Liver (tissue), 9 donors: ENCODE results near the gene PHGDH. TPM values are rescaled to one million over a fixed set of nuclear protein-coding genes. Genes with fewer than 3 reads are reported as not detected.

Experiments used
- DNase-seq: peaks from one replicate; pipeline ENCODE4 v3.0.0-alpha.2; 2017; ENCODE audit warnings: low spot score
- H3K27ac ChIP-seq, 2 donors: one replicate each; pipeline ENCODE4 v1.7.0; 2013; ENCODE audit warnings: inconsistent platforms in 2 of 2, low read length in 2 of 2, control low read depth in 1 of 2, low read depth in 1 of 2, mild to moderate bottlenecking in 1 of 2
- H3K27me3 ChIP-seq, 4 donors: one replicate each; pipeline versions ENCODE4 v1.6.1 to v1.7.0; 2013; ENCODE audit warnings: low read length in 3 of 4, inconsistent platforms in 1 of 4, mild to moderate bottlenecking in 1 of 4, moderate library complexity in 1 of 4; ENCODE audit not compliant: control insufficient read depth in 4 of 4, insufficient read depth in 4 of 4
- H3K36me3 ChIP-seq, 4 donors: one replicate each; pipeline versions ENCODE4 v1.6.1 to v1.7.0; 2013; ENCODE audit warnings: low read length in 3 of 4, mild to moderate bottlenecking in 3 of 4, low read depth in 1 of 4, moderate library complexity in 1 of 4; ENCODE audit not compliant: control insufficient read depth in 4 of 4, insufficient read depth in 3 of 4
- H3K4me1 ChIP-seq, 4 donors: one replicate each; pipeline versions ENCODE4 v1.6.1 to v1.7.0; 2013; ENCODE audit warnings: low read length in 3 of 4, mild to moderate bottlenecking in 3 of 4, moderate library complexity in 1 of 4; ENCODE audit not compliant: control insufficient read depth in 4 of 4, insufficient read depth in 4 of 4
- H3K4me3 ChIP-seq, 3 donors: one replicate each; pipeline versions ENCODE4 v1.6.1 to v1.7.0; 2013; ENCODE audit warnings: low read length in 3 of 3, control low read depth in 1 of 3, low read depth in 1 of 3, mild to moderate bottlenecking in 1 of 3
- H3K9ac ChIP-seq, 2 donors: one replicate each; pipeline ENCODE4 v1.7.0; 2013; ENCODE audit warnings: low read length in 2 of 2, mild to moderate bottlenecking in 2 of 2, moderate library complexity in 2 of 2, control low read depth in 1 of 2, low read depth in 1 of 2
- H3K9me3 ChIP-seq, 4 donors: one replicate each; pipeline versions ENCODE4 v1.6.1 to v1.7.0; 2013; ENCODE audit warnings: low read length in 3 of 4; ENCODE audit not compliant: control insufficient read depth in 4 of 4
- EGR1 ChIP-seq, 2 donors: IDR thresholded peaks; 2 replicates each; pipeline ENCODE4 v1.6.1; 2016 to 2018; ENCODE audit warnings: antibody characterized with exemption in 2 of 2, low read depth in 2 of 2
- FOXA1 ChIP-seq: IDR thresholded peaks from 2 replicates; pipeline ENCODE4 v1.6.1; 2016; ENCODE audit warnings: antibody characterized with exemption
- FOXA2 ChIP-seq: IDR thresholded peaks from 2 replicates; pipeline ENCODE4 v1.6.1; 2016; ENCODE audit warnings: antibody characterized with exemption
- GABPA ChIP-seq, 2 donors: IDR thresholded peaks in 1 of 2; conservative IDR thresholded peaks in 1 of 2; 2 replicates each; pipeline ENCODE4 v1.6.1; 2016; ENCODE audit warnings: antibody characterized with exemption in 2 of 2, mild to moderate bottlenecking in 1 of 2, moderate library complexity in 1 of 2
- HNF4A ChIP-seq, 2 donors: conservative IDR thresholded peaks; 2 replicates each; pipeline ENCODE4 v1.6.1; 2016; ENCODE audit warnings: antibody characterized with exemption in 2 of 2, mild to moderate bottlenecking in 2 of 2
- HNF4G ChIP-seq: IDR thresholded peaks from 2 replicates; pipeline ENCODE4 v1.6.1; 2016; ENCODE audit warnings: antibody characterized with exemption
- JUND ChIP-seq, 2 donors: IDR thresholded peaks; 2 replicates each; pipeline ENCODE4 v1.6.1; 2016; ENCODE audit warnings: antibody characterized with exemption in 2 of 2
- NR2F2 ChIP-seq: IDR thresholded peaks from 2 replicates; pipeline ENCODE4 v1.6.1; 2016; ENCODE audit warnings: antibody characterized with exemption
- RAD21 ChIP-seq, 2 donors: IDR thresholded peaks; 2 replicates each; pipeline ENCODE4 v1.6.1; 2016; ENCODE audit warnings: antibody characterized with exemption in 2 of 2, mild to moderate bottlenecking in 2 of 2
- RXRA ChIP-seq, 2 donors: IDR thresholded peaks; 2 replicates each; pipeline ENCODE4 v1.6.1; 2017 to 2018; ENCODE audit warnings: antibody characterized with exemption in 2 of 2, mild to moderate bottlenecking in 1 of 2
- SP1 ChIP-seq: IDR thresholded peaks from 2 replicates; pipeline ENCODE4 v1.6.1; 2018; ENCODE audit warnings: antibody characterized with exemption, mild to moderate bottlenecking
- TAF1 ChIP-seq: conservative IDR thresholded peaks from 2 replicates; pipeline ENCODE4 v1.6.1; 2016; ENCODE audit warnings: antibody characterized with exemption, mild to moderate bottlenecking
- YY1 ChIP-seq: IDR thresholded peaks from 2 replicates; pipeline ENCODE4 v1.6.1; 2016; ENCODE audit warnings: antibody characterized with exemption, mild to moderate bottlenecking
- WGBS: extraction: QIAGEN DNeasy Blood & Tissue Kit; methylation state at CpG from one replicate; pipeline ENCODE4 v1.1.7; 2013; 5-methylcytosine and 5-hydroxymethylcytosine counted together
- polyA plus RNA-seq, 2 donors: library from polyadenylated mRNA; stranded (reverse) in 1 of 2; unstranded in 1 of 2; fragments of 200-250 nt in 1 of 2; fragments of >200 nt in 1 of 2; fragmentation: Nextera tagmentation in 1 of 2; extraction: Ambion mirVana in 1 of 2; gene quantifications; one replicate each; pipeline versions ENCODE4 v1.2.1 to v1.2.3, GENCODE V29; 2013 to 2015
- total RNA-seq, 2 donors: library from RNA; depleted of rRNA; stranded (reverse); fragments of >200 nt; gene quantifications; one replicate each; pipeline ENCODE4 v1.2.3, GENCODE V29; 2014
- TF ChIP-seq, protein P1 (sequence below): IDR thresholded peaks from 2 replicates; pipeline ENCODE4 v1.6.1; 2016; ENCODE audit warnings: antibody characterized with exemption
- TF ChIP-seq, protein P2 (sequence below): IDR thresholded peaks from 2 replicates; pipeline ENCODE4 v1.6.1; 2016; ENCODE audit warnings: antibody characterized with exemption, mild to moderate bottlenecking
- TF ChIP-seq, protein P3 (sequence below): fragments of 150-350 bp; IDR thresholded peaks from 2 replicates; pipeline ENCODE4 v1.5.1; 2017; ENCODE audit warnings: improper control_type of control experiment, low read depth, low read length; ENCODE audit not compliant: missing input control
- TF ChIP-seq, protein P4 (sequence below): IDR thresholded peaks from 2 replicates; pipeline ENCODE4 v1.6.1; 2016; ENCODE audit warnings: antibody characterized with exemption
- TF ChIP-seq, protein P5 (sequence below): IDR thresholded peaks from 2 replicates; pipeline ENCODE4 v1.6.1; 2016; ENCODE audit warnings: antibody characterized with exemption
- donor health status: healthy.
- donor health status: healthy.
- donor health status: healthy.
- donor health status: healthy.
- donor health status: healthy.

Gene PHGDH
- total and polyA plus RNA-seq, 4 donors: 48.0 to 178 (median 80.5) TPM

DNA sequence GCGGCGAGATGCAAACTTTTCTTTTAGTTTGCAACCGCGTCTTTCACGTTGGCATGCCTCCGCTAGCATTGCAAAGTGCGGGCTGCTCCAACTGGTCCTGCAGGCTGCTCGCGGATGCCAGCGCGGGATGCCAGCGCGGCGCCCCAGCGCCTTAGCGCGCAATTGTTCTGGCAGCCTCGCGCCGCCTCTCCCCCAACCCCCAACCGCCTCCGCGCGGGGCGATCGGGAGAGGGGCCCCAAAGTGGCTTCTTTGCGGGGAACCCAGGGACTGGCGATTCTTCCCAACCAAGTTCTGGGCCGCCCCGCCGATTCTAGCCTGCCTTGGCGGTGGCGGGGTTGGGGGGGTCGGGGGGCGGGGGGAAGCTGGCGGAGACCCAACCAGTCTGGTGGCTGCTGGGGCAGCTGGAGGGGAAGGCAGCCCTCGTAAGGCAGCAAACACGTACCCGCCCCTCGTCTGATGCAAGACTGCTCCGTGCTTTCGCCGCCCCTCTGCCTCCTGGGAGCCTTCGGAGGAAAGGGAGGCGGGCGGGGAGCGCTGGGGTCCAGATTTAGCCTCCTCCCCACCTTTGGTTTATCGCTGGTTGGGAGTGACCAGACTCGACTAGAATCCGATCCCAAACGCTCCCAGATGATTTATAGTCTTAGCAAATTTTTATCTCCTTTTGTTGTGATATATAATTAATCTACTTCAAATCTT, 756 bp downstream of the PHGDH start:
- H3K4me1 ChIP-seq: peaks cover 4 to 43% (median 30%) of the 10 kb centered on the region in 4 donors

DNA sequence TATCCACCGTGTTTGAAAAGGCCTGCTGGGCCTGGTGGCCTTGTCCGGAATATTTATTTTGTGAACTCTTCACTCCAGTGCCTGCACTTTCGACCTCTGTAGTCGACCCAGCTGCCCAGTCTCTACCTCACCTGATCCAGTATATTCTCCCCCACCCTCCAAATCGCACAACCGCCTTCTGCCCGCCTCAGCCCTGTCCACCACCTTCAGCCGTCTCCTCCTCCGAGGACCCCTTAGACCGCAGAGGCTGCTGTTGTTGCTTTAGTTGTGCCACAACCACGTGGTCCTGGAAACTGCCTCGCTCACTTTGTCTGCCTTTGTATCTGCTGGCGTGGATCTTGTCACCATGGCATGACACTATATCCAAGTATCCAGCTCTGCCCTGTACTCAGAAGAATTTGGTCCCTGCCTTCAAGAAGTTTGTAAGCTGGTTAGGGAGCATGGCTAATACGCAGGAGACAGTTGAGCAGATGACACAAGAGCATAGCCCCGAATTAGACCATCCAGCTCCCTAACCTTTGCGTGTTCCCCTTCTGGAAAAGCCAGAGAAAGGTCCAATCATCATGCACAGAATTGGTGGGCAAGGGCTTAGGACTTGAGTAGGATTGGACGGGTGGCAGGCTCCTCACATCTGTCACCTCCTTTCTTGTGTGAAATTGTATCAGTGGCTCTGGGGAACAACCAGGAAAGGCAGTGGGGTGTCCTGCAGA, 1.5 kb downstream of the PHGDH start:
- no peaks in the 10 kb centered on the region for H3K36me3 ChIP-seq
- DNase-seq: no peak
- H3K27ac ChIP-seq: peak overlapping the region; percentile 9 to 37
- peak overlapping the region; percentile 30 to 93 (median 65) for H3K4me3 ChIP-seq
- 26% methylated on average over 17 of the region's 17 CpGs for WGBS
- no peaks in the 10 kb centered on the region for H3K27me3 ChIP-seq
- no peaks in the 10 kb centered on the region for H3K9me3 ChIP-seq
- TF ChIP-seq, protein P1, sequence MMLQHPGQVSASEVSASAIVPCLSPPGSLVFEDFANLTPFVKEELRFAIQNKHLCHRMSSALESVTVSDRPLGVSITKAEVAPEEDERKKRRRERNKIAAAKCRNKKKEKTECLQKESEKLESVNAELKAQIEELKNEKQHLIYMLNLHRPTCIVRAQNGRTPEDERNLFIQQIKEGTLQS: no peak
- TF ChIP-seq FOXA1: no peak
- TF ChIP-seq, protein P2, sequence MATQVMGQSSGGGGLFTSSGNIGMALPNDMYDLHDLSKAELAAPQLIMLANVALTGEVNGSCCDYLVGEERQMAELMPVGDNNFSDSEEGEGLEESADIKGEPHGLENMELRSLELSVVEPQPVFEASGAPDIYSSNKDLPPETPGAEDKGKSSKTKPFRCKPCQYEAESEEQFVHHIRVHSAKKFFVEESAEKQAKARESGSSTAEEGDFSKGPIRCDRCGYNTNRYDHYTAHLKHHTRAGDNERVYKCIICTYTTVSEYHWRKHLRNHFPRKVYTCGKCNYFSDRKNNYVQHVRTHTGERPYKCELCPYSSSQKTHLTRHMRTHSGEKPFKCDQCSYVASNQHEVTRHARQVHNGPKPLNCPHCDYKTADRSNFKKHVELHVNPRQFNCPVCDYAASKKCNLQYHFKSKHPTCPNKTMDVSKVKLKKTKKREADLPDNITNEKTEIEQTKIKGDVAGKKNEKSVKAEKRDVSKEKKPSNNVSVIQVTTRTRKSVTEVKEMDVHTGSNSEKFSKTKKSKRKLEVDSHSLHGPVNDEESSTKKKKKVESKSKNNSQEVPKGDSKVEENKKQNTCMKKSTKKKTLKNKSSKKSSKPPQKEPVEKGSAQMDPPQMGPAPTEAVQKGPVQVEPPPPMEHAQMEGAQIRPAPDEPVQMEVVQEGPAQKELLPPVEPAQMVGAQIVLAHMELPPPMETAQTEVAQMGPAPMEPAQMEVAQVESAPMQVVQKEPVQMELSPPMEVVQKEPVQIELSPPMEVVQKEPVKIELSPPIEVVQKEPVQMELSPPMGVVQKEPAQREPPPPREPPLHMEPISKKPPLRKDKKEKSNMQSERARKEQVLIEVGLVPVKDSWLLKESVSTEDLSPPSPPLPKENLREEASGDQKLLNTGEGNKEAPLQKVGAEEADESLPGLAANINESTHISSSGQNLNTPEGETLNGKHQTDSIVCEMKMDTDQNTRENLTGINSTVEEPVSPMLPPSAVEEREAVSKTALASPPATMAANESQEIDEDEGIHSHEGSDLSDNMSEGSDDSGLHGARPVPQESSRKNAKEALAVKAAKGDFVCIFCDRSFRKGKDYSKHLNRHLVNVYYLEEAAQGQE: no peak
- no peak for TF ChIP-seq RAD21 (IDR thresholded peaks at IDR 0.05)
- no peak for TF ChIP-seq JUND (IDR thresholded peaks at IDR 0.05)
- TF ChIP-seq TAF1: no peak
- TF ChIP-seq FOXA2: no peak
- TF ChIP-seq, protein P3, sequence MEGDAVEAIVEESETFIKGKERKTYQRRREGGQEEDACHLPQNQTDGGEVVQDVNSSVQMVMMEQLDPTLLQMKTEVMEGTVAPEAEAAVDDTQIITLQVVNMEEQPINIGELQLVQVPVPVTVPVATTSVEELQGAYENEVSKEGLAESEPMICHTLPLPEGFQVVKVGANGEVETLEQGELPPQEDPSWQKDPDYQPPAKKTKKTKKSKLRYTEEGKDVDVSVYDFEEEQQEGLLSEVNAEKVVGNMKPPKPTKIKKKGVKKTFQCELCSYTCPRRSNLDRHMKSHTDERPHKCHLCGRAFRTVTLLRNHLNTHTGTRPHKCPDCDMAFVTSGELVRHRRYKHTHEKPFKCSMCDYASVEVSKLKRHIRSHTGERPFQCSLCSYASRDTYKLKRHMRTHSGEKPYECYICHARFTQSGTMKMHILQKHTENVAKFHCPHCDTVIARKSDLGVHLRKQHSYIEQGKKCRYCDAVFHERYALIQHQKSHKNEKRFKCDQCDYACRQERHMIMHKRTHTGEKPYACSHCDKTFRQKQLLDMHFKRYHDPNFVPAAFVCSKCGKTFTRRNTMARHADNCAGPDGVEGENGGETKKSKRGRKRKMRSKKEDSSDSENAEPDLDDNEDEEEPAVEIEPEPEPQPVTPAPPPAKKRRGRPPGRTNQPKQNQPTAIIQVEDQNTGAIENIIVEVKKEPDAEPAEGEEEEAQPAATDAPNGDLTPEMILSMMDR: no peak
- TF ChIP-seq RXRA (IDR thresholded peaks at IDR 0.05): peak; percentile 72 to 73
- TF ChIP-seq EGR1 (IDR thresholded peaks at IDR 0.05; ENCODE audit: low read depth in 2 of 2): no peak
- no peak for TF ChIP-seq HNF4G
- no peak for TF ChIP-seq YY1
- TF ChIP-seq, protein P4, sequence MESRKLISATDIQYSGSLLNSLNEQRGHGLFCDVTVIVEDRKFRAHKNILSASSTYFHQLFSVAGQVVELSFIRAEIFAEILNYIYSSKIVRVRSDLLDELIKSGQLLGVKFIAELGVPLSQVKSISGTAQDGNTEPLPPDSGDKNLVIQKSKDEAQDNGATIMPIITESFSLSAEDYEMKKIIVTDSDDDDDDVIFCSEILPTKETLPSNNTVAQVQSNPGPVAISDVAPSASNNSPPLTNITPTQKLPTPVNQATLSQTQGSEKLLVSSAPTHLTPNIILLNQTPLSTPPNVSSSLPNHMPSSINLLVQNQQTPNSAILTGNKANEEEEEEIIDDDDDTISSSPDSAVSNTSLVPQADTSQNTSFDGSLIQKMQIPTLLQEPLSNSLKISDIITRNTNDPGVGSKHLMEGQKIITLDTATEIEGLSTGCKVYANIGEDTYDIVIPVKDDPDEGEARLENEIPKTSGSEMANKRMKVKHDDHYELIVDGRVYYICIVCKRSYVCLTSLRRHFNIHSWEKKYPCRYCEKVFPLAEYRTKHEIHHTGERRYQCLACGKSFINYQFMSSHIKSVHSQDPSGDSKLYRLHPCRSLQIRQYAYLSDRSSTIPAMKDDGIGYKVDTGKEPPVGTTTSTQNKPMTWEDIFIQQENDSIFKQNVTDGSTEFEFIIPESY: no peak
- no peak for TF ChIP-seq NR2F2
- peak; percentile 77 to 87 for TF ChIP-seq HNF4A (conservative IDR thresholded peaks at IDR 0.05)
- TF ChIP-seq, protein P5, sequence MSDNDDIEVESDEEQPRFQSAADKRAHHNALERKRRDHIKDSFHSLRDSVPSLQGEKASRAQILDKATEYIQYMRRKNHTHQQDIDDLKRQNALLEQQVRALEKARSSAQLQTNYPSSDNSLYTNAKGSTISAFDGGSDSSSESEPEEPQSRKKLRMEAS: no peak
- peak; percentile 37 for TF ChIP-seq SP1
- no peak for TF ChIP-seq GABPA (IDR thresholded peaks at IDR 0.05 in 1 of 2, conservative IDR thresholded peaks at IDR 0.05 in 1 of 2)
- H3K9ac ChIP-seq: peak overlapping the region; percentile 15 to 33
- peaks cover 4 to 49% (median 32%) of the 10 kb centered on the region in 4 donors for H3K4me1 ChIP-seq

More for the DNA sequence above, 756 bp downstream of the PHGDH start:
- TF ChIP-seq HNF4A (conservative IDR thresholded peaks at IDR 0.05) (no peak), TAF1 (no peak), SP1 (no peak), FOXA1 (no peak), JUND (IDR thresholded peaks at IDR 0.05) (no peak), EGR1 (IDR thresholded peaks at IDR 0.05; ENCODE audit: low read depth in 2 of 2) (no peak), HNF4G (no peak)
- TF ChIP-seq, protein P4: no peak
- 1% methylated on average over 51 of the region's 51 CpGs for WGBS
- Histone ChIP-seq H3K27me3 (no peaks in the 10 kb centered on the region), H3K36me3 (no peaks in the 10 kb centered on the region), H3K4me3 (peak overlapping the region; percentile 65 to 93 (median 70)), H3K9ac (peak overlapping the region; percentile 15 to 48), H3K27ac (peak overlapping the region; percentile 9 to 37), H3K9me3 (no peaks in the 10 kb centered on the region)
- peak; percentile 76 for DNase-seq
